ENCODE data around the gene BAHD1.

DNA sequence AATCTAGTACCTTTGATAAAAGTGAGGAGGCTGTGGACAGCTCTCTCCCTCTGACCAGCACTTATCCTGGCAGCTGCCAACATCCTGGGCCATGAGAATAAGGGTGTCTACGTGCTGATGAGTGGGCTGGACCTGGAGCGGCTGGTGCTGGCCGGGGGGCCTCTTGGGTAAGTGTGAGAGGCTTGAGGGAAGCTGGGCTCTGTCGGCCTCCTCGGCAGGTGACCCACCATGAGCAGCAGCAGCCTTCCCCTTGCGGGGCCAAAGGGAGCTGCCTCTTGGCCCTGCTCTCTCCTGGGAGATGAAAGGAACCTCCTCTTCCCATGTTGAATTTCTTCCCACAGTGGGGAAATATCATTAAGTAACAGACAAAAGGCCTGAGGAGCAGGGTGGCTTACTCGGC lies 25.9 kb upstream of the BAHD1 start:
- TF ChIP-seq, protein P1, sequence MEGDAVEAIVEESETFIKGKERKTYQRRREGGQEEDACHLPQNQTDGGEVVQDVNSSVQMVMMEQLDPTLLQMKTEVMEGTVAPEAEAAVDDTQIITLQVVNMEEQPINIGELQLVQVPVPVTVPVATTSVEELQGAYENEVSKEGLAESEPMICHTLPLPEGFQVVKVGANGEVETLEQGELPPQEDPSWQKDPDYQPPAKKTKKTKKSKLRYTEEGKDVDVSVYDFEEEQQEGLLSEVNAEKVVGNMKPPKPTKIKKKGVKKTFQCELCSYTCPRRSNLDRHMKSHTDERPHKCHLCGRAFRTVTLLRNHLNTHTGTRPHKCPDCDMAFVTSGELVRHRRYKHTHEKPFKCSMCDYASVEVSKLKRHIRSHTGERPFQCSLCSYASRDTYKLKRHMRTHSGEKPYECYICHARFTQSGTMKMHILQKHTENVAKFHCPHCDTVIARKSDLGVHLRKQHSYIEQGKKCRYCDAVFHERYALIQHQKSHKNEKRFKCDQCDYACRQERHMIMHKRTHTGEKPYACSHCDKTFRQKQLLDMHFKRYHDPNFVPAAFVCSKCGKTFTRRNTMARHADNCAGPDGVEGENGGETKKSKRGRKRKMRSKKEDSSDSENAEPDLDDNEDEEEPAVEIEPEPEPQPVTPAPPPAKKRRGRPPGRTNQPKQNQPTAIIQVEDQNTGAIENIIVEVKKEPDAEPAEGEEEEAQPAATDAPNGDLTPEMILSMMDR (IDR thresholded peaks at IDR 0.05): no peak
- no peak for TF ChIP-seq POLR2A (IDR thresholded peaks at IDR 0.05)

Measured in adrenal gland (tissue), 5 donors.